WERI-Rb-1 (cell line): Measurements from ENCODE around the gene KAZN.

Experiments
- DNase-seq: peaks from one replicate; pipeline ENCODE4 v3.0.0-alpha.2; 2020
- H3K27ac ChIP-seq: fragments of 250-450 bp; sonication (Bioruptor Pico); 2 replicates; pipeline ENCODE4 v1.5.1; 2020; ENCODE audit warnings: mild to moderate bottlenecking, moderate library complexity
- H3K27me3 ChIP-seq: fragments of 250-450 bp; sonication (Bioruptor Pico); 2 replicates; pipeline ENCODE4 v1.5.1; 2021; ENCODE audit warnings: mild to moderate bottlenecking, low read depth, moderate library complexity; ENCODE audit not compliant: insufficient read depth, severe bottlenecking
- H3K36me3 ChIP-seq: fragments of 250-450 bp; sonication (Bioruptor Pico); 2 replicates; pipeline ENCODE4 v1.5.1; 2020; ENCODE audit warnings: mild to moderate bottlenecking, moderate library complexity
- H3K4me3 ChIP-seq: 2 replicates; pipeline ENCODE4 v1.5.1; 2011; ENCODE audit warnings: low read depth, mild to moderate bottlenecking, control low read depth, low read length
- H3K9me3 ChIP-seq: fragments of 250-450 bp; sonication (Bioruptor Pico); 2 replicates; pipeline ENCODE4 v1.5.1; 2021; ENCODE audit warnings: mild to moderate bottlenecking, moderate library complexity; ENCODE audit not compliant: severe bottlenecking
- TF ChIP-seq, protein P1 (sequence below): IDR thresholded peaks from 2 replicates; pipeline ENCODE4 v1.5.1; 2011; ENCODE audit warnings: low read depth, mild to moderate bottlenecking, control low read depth, inconsistent platforms, low read length

The KAZN gene

DNA sequence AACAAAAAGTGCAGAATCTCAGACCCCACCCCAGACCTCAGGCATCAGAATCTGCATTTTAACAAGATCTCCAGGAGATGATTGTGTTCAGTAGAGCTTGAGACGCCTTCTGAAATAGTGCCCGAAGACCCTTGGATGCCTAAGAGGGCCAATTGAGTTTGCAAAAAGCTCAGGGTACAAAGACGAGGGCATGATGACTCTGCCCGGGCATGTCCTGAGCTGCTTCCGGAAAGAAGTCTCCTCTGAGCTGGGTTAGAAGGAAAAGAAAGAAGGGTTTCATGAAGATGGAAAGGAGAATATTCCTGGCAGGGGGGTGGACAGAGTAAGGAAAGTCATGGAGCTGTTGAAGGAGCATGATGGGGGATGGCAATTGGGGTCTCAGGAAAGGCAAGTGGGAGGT is 308.9 kb downstream of the KAZN start:
- H3K27me3 ChIP-seq = no peaks in the 10 kb centered on the region

DNA sequence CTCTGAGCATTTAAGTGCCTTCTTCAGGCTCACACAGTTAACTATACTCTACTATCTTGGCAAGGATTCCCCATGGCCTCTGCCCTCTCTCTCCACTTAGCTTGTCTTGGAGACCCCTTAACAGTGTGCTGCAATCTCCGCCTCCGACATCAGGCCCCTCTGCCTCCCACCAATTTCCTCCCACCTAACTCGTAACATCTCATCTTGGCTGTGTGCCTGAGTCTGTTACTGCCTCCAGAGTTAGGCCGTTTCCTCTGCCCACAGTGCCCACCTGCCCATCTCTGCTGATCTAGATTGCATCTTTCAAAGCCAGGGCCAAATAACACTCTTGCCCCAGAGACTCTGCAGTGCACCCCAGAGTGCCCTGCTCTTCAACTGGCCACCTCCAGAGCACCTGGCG is 310.8 kb downstream of the KAZN start:
- Histone ChIP-seq H3K36me3 (no peaks in the 10 kb centered on the region), H3K27ac (no peak overlapping the region), H3K9me3 (no peaks in the 10 kb centered on the region), H3K4me3 (no peak overlapping the region), H3K27me3 (no peaks in the 10 kb centered on the region)
- DNase-seq = no peak
- TF ChIP-seq, protein P1, sequence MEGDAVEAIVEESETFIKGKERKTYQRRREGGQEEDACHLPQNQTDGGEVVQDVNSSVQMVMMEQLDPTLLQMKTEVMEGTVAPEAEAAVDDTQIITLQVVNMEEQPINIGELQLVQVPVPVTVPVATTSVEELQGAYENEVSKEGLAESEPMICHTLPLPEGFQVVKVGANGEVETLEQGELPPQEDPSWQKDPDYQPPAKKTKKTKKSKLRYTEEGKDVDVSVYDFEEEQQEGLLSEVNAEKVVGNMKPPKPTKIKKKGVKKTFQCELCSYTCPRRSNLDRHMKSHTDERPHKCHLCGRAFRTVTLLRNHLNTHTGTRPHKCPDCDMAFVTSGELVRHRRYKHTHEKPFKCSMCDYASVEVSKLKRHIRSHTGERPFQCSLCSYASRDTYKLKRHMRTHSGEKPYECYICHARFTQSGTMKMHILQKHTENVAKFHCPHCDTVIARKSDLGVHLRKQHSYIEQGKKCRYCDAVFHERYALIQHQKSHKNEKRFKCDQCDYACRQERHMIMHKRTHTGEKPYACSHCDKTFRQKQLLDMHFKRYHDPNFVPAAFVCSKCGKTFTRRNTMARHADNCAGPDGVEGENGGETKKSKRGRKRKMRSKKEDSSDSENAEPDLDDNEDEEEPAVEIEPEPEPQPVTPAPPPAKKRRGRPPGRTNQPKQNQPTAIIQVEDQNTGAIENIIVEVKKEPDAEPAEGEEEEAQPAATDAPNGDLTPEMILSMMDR = no peak

More for the DNA sequence above, 308.9 kb downstream of the KAZN start:
- no peaks in the 10 kb centered on the region for H3K36me3 ChIP-seq
- DNase-seq = no peak
- no peak overlapping the region for H3K27ac ChIP-seq
- TF ChIP-seq, protein P1 = no peak
- H3K9me3 ChIP-seq = no peaks in the 10 kb centered on the region
- no peak overlapping the region for H3K4me3 ChIP-seq

DNA sequence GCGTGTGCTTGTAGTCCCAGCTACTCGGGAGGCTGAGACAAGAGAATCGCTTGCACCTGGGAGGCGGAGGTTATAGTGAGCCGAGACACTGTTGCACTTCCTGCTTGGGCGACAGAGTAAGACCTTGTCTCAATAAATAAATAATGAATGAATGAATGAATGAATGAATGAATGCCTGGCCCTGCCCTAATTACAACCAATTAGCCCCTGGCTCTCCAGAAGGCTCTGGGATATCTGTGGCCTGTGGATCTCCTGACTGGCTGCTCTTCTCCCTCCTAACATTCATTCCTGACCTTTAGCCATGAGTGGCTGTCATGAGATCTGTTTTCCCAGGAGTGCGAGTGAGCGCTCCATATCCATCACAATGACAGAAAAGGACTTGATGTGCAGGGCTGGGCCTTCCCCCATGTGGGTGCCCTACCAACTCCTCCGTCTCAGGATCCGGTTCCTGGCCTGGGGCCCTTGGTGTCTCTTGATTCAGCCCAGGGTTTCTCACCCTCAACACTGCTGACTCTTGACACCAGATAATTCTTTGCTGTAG is 311.5 kb downstream of the KAZN start:
- Histone ChIP-seq H3K9me3 (no peaks in the 10 kb centered on the region), H3K27me3 (no peaks in the 10 kb centered on the region), H3K36me3 (no peaks in the 10 kb centered on the region), H3K4me3 (no peak overlapping the region), H3K27ac (no peak overlapping the region)
- TF ChIP-seq, protein P1 = no peak
- no peak for DNase-seq

DNA sequence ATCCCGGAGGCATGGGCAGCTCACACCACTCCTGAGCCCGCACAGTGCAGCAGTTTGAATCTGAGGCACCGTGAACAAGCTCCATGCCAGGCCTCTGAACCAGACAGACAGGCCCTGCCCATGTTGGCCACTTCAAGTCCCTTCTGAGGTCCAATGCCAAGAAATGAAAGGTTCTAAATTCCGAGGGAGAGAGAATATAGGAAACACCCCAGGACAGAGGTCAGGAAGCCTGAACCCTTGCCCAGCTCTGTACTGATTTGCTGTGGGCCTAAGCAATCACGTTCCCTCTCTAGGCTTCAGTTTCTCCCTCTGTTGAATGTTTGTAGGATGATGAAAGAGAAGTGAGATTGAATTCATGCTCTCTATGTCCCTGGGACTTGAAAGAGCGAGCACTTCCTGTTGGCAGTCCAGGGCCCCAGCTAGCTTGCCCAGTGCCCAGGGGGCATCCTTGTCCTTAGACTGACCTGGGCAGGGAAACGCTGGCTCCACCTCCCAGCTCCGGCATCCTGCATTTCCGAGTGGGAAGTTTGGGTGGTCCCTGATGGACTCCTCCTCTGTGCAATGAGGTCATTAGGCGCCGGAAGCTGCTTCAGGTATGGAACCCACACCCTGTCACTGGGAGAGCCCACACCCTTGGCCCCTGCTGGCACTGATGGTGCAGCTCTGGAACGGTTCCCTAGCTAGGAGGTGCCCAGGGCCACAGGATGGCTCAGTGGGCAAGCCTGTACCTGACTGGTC is 312.7 kb downstream of the KAZN start:
- no peaks in the 10 kb centered on the region for H3K27me3 ChIP-seq
- H3K27ac ChIP-seq = no peak overlapping the region
- TF ChIP-seq, protein P1 = no peak
- no peaks in the 10 kb centered on the region for H3K9me3 ChIP-seq
- H3K36me3 ChIP-seq = no peaks in the 10 kb centered on the region
- no peak for DNase-seq
- no peak overlapping the region for H3K4me3 ChIP-seq

DNA sequence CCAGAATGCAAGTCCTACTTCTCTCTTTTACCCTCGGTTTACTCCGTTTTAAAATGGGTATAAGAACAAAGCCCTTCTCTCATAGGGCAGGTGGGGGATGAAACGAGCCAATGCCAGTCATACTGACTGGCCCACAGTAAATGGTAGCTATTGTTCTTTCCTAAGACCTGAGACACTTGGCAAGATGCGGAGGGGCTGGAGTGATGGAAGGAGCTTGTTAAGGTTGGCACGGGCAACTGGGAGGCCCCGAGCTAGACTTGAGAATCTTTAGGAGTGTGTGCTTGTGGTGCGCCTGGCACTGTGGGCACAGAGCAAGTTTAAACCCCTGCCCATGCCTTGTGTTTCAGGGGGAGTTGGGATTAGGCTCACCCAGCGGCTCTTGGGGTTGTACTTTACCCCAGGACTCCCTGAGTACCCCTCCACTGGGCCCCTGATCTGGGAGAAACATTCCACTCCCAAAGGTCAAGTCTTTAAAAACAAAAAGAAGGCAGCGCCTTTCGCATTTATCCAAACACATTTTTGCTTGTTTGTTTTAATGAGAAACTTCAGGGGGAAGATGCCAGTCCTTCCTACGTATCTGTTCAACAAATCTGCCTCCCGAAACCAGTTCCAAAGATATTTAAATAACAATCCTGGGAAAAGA is 314.5 kb downstream of the KAZN start:
- TF ChIP-seq, protein P1 = no peak
- Histone ChIP-seq H3K4me3 (no peak overlapping the region), H3K27ac (no peak overlapping the region), H3K36me3 (no peaks in the 10 kb centered on the region), H3K27me3 (no peaks in the 10 kb centered on the region), H3K9me3 (no peaks in the 10 kb centered on the region)
- no peak for DNase-seq
